ENCODE measurements around the gene PFKFB3.
"Not testable (repeated sequence)": the region's sequence is repeated elsewhere in the genome, so short reads cannot be mapped to it uniquely, and the experiment has no call there.

The PFKFB3 gene

DNA sequence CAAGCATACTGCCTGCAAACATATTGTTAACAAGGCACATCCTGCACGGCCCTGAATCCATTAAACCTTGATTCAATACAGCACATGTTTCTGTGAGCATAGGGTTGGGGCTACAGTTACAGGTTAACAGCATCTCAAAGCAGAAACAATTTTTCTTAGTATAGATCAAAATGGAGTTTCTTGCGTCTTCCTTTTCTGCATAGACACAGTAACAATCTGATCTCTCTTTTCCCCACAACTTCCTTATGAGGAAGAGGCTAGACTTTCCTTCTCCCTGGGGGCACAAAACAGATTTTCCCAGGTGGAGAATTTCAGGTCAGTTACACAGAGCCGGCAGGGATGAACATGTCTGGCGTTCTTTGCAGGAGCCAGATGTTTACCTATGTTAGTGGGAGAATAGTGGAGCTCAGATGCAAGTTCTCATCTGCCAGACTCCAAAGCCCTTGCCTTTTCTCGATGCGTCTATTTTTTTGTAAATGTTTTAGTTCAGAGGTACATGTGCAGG, 37.5 kb upstream of the PFKFB3 start:
- ATAC-seq: no peak
- TF ChIP-seq TCF4 (CRISPR knock-in tag; IDR thresholded peaks at IDR 0.05; ENCODE audit: borderline replicate concordance): no peak
- no peak for TF ChIP-seq ZC3H10 (CRISPR knock-in tag; IDR thresholded peaks at IDR 0.05)
- TF ChIP-seq ZFP30 (CRISPR knock-in tag; IDR thresholded peaks at IDR 0.05): no peak
- no peak for TF ChIP-seq ZNF8 (CRISPR knock-in tag; IDR thresholded peaks at IDR 0.05)
- no peak for TF ChIP-seq PPARA (CRISPR knock-in tag; IDR thresholded peaks at IDR 0.05; ENCODE audit: borderline replicate concordance)
- no peak for TF ChIP-seq ZFP3 (CRISPR knock-in tag; IDR thresholded peaks at IDR 0.05)
- TF ChIP-seq, protein P1, sequence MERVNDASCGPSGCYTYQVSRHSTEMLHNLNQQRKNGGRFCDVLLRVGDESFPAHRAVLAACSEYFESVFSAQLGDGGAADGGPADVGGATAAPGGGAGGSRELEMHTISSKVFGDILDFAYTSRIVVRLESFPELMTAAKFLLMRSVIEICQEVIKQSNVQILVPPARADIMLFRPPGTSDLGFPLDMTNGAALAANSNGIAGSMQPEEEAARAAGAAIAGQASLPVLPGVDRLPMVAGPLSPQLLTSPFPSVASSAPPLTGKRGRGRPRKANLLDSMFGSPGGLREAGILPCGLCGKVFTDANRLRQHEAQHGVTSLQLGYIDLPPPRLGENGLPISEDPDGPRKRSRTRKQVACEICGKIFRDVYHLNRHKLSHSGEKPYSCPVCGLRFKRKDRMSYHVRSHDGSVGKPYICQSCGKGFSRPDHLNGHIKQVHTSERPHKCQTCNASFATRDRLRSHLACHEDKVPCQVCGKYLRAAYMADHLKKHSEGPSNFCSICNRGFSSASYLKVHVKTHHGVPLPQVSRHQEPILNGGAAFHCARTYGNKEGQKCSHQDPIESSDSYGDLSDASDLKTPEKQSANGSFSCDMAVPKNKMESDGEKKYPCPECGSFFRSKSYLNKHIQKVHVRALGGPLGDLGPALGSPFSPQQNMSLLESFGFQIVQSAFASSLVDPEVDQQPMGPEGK (CRISPR knock-in tag; IDR thresholded peaks at IDR 0.05; ENCODE audit: borderline replicate concordance): no peak
- no peak for TF ChIP-seq BACH2 (CRISPR knock-in tag; IDR thresholded peaks at IDR 0.05; ENCODE audit: borderline replicate concordance)
- no peak for TF ChIP-seq CSDC2 (CRISPR knock-in tag; IDR thresholded peaks at IDR 0.05)
- TF ChIP-seq TOX (CRISPR knock-in tag; IDR thresholded peaks at IDR 0.05; ENCODE audit: borderline replicate concordance): no peak
- TF ChIP-seq, protein P2, sequence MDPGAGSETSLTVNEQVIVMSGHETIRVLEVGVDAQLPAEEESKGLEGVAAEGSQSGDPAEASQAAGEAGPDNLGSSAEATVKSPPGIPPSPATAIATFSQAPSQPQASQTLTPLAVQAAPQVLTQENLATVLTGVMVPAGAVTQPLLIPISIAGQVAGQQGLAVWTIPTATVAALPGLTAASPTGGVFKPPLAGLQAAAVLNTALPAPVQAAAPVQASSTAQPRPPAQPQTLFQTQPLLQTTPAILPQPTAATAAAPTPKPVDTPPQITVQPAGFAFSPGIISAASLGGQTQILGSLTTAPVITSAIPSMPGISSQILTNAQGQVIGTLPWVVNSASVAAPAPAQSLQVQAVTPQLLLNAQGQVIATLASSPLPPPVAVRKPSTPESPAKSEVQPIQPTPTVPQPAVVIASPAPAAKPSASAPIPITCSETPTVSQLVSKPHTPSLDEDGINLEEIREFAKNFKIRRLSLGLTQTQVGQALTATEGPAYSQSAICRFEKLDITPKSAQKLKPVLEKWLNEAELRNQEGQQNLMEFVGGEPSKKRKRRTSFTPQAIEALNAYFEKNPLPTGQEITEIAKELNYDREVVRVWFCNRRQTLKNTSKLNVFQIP (CRISPR knock-in tag; IDR thresholded peaks at IDR 0.05; ENCODE audit: borderline replicate concordance, low read depth): no peak
- TF ChIP-seq ESRRG (CRISPR knock-in tag; IDR thresholded peaks at IDR 0.05): no peak
- TF ChIP-seq ARNTL (CRISPR knock-in tag; IDR thresholded peaks at IDR 0.05; ENCODE audit: borderline replicate concordance, low read depth): no peak
- no peak for TF ChIP-seq OSR1 (CRISPR knock-in tag; IDR thresholded peaks at IDR 0.05)
- no peak for TF ChIP-seq GLIS3 (CRISPR knock-in tag; IDR thresholded peaks at IDR 0.05)
- TF ChIP-seq, protein P3, sequence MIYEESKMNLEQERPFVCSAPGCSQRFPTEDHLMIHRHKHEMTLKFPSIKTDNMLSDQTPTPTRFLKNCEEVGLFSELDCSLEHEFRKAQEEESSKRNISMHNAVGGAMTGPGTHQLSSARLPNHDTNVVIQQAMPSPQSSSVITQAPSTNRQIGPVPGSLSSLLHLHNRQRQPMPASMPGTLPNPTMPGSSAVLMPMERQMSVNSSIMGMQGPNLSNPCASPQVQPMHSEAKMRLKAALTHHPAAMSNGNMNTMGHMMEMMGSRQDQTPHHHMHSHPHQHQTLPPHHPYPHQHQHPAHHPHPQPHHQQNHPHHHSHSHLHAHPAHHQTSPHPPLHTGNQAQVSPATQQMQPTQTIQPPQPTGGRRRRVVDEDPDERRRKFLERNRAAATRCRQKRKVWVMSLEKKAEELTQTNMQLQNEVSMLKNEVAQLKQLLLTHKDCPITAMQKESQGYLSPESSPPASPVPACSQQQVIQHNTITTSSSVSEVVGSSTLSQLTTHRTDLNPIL (CRISPR knock-in tag; IDR thresholded peaks at IDR 0.05; ENCODE audit: low read depth): no peak
- TF ChIP-seq, protein P4, sequence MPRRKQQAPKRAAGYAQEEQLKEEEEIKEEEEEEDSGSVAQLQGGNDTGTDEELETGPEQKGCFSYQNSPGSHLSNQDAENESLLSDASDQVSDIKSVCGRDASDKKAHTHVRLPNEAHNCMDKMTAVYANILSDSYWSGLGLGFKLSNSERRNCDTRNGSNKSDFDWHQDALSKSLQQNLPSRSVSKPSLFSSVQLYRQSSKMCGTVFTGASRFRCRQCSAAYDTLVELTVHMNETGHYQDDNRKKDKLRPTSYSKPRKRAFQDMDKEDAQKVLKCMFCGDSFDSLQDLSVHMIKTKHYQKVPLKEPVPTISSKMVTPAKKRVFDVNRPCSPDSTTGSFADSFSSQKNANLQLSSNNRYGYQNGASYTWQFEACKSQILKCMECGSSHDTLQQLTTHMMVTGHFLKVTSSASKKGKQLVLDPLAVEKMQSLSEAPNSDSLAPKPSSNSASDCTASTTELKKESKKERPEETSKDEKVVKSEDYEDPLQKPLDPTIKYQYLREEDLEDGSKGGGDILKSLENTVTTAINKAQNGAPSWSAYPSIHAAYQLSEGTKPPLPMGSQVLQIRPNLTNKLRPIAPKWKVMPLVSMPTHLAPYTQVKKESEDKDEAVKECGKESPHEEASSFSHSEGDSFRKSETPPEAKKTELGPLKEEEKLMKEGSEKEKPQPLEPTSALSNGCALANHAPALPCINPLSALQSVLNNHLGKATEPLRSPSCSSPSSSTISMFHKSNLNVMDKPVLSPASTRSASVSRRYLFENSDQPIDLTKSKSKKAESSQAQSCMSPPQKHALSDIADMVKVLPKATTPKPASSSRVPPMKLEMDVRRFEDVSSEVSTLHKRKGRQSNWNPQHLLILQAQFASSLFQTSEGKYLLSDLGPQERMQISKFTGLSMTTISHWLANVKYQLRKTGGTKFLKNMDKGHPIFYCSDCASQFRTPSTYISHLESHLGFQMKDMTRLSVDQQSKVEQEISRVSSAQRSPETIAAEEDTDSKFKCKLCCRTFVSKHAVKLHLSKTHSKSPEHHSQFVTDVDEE (CRISPR knock-in tag; IDR thresholded peaks at IDR 0.05): no peak

DNA sequence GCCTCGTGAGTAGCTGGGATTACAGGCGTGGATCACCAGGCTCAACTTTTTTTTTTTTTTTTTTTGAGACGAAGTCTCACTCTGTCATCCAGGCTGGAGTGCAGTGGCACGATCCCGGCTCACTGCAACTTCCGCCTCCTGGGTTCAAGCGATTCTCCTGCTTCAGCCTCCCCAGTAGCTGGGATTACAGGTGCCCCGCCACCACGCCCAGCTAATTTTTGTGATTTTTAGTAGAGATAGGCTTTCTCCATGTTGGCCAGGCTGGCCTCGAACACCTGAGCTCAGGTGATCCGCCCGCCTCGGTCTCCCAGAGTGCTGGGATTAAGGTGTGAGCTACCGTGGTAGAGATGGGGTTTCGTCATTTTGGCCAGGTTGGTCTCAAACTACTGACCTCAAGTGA, 36.8 kb upstream of the PFKFB3 start:
- ATAC-seq: not testable (repeated sequence)

DNA sequence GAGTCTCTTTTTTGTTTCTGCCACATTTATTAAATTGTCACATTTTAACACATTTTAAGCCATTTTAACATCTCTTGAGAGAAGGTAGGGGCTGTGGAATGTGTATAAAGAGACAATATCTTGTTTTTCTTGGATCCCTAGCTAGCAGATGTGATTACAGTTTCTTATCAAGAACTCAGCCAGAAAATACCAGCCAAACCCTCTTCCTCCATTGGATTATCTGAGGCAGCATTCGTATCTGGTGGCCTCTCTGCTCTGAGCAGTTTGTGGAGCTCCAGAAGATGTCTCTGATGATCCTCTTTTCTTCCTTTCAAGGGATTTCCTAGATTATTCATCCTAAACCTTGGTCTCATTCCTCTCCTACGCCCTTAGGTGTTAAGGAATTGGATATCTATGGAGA, 35.3 kb upstream of the PFKFB3 start:
- TF ChIP-seq OSR1 (CRISPR knock-in tag; IDR thresholded peaks at IDR 0.05) (no peak), ARNTL (CRISPR knock-in tag; IDR thresholded peaks at IDR 0.05; ENCODE audit: borderline replicate concordance, low read depth) (no peak), PPARA (CRISPR knock-in tag; IDR thresholded peaks at IDR 0.05; ENCODE audit: borderline replicate concordance) (no peak)
- no peak for ATAC-seq

DNA sequence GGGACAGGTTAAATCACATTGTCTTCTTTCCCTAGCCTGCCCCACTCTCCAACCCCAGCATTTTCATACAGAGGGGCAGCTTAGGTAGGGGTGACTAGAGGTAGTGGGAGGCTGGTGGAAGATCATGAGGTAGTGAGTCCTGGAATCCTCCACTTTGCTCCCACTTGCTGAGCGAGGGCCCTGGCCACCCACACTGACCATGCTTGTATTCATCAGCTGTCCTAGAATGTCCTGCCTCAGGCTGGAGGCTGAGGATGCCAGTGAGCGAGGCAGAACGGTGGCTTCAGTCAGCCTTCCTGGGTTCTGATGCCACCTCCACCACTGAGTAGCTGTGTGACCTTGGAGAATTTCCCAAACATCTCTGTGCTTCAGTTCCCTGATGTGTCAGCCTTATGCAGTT, 34.6 kb upstream of the PFKFB3 start:
- no peak for TF ChIP-seq ZC3H10 (CRISPR knock-in tag; IDR thresholded peaks at IDR 0.05)
- TF ChIP-seq BACH2 (CRISPR knock-in tag; IDR thresholded peaks at IDR 0.05; ENCODE audit: borderline replicate concordance): no peak
- TF ChIP-seq ZFP30 (CRISPR knock-in tag; IDR thresholded peaks at IDR 0.05): no peak
- TF ChIP-seq, protein P2 (CRISPR knock-in tag; IDR thresholded peaks at IDR 0.05; ENCODE audit: borderline replicate concordance, low read depth): no peak
- TF ChIP-seq OSR1 (CRISPR knock-in tag; IDR thresholded peaks at IDR 0.05): no peak
- no peak for TF ChIP-seq RARB (CRISPR knock-in tag; IDR thresholded peaks at IDR 0.05)
- TF ChIP-seq, protein P1 (CRISPR knock-in tag; IDR thresholded peaks at IDR 0.05; ENCODE audit: borderline replicate concordance): no peak
- TF ChIP-seq SNAI2 (CRISPR knock-in tag; IDR thresholded peaks at IDR 0.05): no peak
- no peak for TF ChIP-seq ARNTL (CRISPR knock-in tag; IDR thresholded peaks at IDR 0.05; ENCODE audit: borderline replicate concordance, low read depth)
- no peak for TF ChIP-seq ISL1 (CRISPR knock-in tag; IDR thresholded peaks at IDR 0.05)
- TF ChIP-seq, protein P3 (CRISPR knock-in tag; IDR thresholded peaks at IDR 0.05; ENCODE audit: low read depth): no peak
- no peak for ATAC-seq

Measured in SK-N-SH treated with all-trans-retinoic acid at 6 μM for 48 hours (cell line).